SH-SY5Y (cell line): Measurements from ENCODE around the gene ACHE.

ENCODE experiments used
- GATA2 ChIP-seq: IDR thresholded peaks from 2 replicates; pipeline ENCODE4 v1.6.1; 2011; ENCODE audit warnings: mild to moderate bottlenecking, low read depth, low read length
- GATA3 ChIP-seq: IDR thresholded peaks from 2 replicates; pipeline ENCODE4 v1.6.1; 2011; ENCODE audit warnings: low read depth, mild to moderate bottlenecking, low read length, moderate library complexity

DNA sequence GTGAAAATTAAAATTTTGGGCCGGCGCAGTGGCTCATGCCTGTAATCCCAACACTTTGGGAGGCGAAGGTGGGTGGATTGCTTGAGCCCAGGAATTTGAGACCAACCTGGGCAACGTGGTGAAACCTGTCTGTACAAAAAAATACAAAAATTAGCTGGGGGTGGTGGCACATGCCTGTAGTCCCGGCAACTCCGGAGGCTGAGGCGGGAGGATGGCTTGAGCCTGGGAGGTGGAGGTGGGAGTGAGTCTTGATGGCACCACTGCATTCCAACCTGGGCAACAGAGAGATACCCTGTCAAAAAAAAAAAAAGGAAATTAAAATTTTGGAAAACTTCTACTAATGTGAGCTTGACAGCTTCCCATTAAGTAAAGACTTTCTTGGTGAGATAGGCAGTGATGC, 17.7 kb downstream of the ACHE start:
- no peak for TF ChIP-seq GATA2
- no peak for TF ChIP-seq GATA3
